Activated naive CD8-positive, alpha-beta T cell treated with anti-CD3 and anti-CD28 coated beads, Interleukin-2, amount 50 U/mL, for 16 hours (primary cell): ENCODE results near the gene MRPL17.

Experiments used
- DNase-seq: peaks from one replicate; pipeline ENCODE4 v3.0.0-alpha.2; 2020; ENCODE audit warnings: low read depth, low spot score

The MRPL17 gene

DNA sequence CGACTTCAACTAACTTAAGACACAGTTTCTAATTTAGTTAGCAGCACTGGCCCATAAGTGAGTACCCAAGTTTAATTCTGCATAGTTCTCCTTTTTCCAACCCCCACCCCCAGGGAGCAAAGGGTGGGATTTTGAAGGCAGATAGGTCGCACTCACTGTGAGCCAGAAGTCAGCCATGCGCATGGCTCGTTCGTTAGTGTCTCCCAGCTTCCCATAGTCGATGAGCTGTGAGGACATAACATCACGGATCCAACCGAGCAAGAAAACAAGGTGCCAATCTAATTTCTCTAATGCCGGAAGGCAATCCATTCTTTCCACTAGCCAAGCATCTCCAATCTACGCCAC, 577 bp downstream of the MRPL17 start:
- DNase-seq: no peak

DNA sequence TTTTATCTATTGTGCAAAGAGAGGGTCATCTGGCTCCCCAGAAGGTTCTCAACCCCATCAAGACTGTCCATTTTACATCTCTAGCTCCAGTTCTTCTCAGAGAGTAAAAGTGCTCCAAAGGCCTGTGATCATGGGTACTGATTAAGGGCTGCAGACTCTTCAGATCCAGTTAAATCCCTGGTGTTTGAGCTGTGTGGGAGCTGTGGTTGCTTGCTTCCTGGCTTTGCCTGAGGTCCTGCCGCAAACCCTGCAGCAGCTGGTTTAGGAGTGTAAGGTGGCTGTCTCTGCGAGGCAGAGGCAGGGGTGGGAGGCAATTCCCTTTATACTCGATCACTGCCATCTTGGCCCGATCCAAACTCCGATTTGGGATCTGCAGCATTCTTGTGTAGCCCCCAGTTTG, 1.2 kb downstream of the MRPL17 start:
- DNase-seq: no peak

DNA sequence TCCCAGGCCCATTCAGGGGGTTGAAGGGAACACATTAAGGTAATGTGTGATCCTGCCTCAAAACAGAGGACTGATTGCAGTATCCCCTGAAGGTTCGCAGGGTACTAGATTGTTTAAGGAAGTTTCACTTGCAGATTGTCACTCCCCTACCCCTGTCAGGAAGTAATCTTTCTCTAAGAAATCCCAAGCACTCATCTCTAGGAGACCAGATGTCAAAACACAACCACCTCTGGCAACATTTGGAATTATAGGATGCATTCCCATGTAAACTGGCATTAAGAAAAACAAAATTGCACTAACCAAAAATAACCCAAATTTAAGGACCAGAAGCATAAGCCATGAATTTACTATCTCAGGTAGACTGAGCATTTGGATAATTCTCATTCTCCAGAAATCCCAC, 1.6 kb downstream of the MRPL17 start:
- no peak for DNase-seq

DNA sequence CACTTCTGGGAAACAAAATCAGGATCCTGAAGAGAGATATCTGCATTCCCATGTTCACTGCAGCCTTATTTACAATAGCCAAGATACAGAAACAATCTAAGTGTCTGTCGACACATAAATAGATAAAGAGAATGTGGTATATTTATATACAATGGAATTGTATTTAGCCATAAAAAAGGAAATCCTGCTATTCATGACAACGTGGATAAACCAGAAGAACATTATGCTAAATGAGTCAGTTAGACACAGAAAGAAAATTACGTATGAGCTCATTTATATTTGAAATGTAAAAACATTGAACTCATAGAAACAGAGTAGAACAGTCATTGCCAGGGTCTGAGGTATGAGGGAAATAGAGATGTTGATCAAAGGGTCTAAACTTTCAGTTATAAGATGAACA, 6.1 kb downstream of the MRPL17 start:
- DNase-seq: no peak

DNA sequence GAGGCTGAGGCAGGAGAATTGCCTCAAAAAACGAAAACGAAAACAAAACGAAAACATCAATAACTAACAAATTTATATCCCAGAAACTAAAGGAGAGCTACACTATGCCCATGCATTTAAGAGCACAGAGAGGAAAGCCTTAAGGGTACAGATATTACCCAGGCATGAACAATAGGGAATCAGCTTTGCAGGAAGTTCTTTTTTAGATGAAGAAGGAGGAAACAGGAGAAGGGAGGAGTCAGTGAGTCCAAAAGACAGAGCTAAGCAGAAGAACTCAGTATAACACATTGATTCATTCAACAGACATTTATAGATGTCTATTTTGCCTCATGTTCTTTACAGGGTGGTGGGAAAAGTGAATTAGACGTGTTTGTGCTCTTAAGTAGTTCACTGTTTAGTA, 8.3 kb downstream of the MRPL17 start:
- no peak for DNase-seq

DNA sequence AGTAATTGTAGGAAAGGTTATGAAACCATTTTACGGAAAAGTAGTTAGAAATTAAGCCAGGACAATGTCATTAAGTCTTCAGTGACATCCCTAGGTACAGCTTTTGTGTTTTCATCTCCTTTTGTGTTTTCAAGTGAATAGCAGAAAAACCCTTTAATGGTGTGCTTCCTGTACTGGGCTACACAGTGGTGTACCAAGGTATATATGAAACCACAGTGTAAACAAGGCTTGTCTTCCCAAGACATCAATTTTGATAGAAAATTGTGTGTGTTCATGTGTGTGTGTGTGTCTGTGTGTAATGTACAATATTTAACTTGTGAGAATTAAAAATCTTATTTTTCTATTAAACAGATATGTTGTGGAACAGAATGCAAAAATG, 8.9 kb downstream of the MRPL17 start:
- no peak for DNase-seq

DNA sequence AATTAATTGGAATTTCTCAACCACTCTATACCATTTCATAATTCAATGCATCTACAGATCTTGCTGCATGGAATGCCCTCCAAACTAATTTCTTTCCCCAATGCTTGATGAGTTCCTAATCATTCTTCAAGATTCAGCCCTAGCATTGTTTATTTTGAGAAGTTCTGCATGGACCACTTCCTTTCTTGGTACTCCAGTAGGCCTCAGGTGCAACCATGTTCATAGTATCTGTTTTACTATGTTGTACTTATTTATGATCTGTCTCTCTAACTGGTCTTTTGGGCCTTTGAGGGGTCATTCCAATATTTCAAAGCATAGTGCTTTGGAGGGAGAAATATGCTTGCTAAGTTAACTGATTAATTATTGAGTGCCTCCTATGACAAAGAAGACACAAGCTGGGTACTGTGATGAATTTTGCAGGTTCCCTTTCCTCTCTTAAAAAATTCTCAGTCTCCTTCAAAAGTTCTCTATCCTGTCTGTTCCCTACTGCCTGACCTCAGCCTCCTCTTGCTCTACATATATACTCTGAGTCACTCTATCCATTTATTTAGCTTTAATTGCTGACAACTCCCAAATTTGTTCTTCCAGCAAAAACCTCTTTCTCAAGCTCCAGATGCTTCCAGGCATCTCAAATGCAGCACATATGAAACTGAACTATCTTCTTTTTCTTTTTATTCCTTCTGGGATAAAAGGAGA, 9.5 kb downstream of the MRPL17 start:
- DNase-seq: no peak

DNA sequence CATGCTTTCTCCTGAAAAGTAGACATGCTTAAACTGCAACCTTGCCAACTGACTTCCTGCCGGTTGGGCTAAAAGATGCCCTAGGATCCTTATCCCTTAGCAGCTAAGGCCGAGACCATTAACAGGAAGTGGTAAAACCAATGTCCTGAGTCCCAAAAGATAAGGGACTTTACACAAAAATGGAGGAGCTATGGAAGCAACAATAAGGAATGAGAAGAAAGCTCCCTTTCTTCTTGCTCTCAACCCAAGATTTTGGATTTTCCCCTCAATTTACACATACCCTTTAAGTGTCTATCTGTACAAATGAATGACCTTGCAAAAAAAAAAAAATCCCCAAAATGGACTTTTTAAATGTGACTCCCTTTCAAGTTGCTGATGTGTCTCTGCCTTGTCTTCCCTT, 11.1 kb downstream of the MRPL17 start:
- no peak for DNase-seq

DNA sequence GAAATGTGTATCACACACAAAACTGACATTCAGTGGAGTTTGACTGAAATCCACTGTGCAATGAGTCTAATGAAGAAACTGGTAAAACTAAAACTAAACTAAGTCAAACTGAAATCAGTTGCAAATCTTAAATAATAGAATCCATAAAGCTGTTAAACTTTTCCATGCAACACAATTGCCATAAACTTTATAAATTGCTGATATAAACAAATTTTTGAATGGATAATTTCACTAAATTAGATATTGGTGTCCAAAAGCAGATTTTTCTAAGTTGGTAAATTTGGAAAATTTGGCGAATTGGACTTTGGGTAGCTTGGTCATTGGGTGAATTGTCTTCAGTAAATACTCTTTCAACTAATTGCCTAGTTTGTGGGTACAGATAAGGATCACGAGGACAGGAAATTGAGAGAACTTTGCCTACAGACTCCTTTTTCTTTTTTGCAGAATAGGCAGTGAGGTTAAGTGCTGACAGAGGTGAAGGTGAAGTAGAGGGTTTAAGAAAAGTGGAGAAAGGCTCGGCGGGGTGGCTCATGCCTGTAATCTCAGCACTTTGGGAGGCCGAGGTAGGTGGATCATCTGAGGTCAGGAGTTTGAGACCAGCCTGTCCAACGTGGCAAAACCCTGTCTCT, 12.8 kb downstream of the MRPL17 start:
- no peak for DNase-seq

DNA sequence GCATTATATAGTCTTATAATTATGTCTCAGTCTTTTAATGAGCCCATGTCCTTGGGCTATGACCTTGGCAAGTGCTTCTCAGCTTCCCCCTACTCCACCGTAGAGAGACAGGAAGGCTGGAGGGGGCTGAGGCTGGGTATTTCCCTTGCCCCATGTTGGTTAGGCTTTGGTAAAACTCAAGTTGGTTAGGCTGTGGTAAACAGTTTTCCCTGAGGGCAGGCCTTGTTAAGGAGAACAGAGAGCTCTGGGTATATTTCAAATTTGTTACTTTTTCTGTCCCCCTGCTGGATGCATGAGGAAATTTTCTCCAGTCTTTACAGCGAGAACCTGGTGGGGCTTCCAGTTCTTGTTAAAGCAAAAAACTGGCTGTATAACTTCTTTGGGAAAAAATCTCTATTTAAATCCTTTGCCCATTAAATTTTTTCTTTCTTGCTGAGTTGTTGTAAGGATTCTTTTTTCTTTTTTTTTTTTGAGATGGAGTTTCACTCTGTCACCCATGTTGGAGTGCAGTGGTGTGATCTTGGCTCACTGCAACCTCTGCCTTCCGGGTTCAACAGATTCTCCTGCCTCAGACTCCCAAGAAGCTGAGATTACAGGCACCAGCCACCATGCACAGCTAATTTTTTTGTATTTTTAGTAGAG, 15.3 kb downstream of the MRPL17 start:
- DNase-seq: no peak

DNA sequence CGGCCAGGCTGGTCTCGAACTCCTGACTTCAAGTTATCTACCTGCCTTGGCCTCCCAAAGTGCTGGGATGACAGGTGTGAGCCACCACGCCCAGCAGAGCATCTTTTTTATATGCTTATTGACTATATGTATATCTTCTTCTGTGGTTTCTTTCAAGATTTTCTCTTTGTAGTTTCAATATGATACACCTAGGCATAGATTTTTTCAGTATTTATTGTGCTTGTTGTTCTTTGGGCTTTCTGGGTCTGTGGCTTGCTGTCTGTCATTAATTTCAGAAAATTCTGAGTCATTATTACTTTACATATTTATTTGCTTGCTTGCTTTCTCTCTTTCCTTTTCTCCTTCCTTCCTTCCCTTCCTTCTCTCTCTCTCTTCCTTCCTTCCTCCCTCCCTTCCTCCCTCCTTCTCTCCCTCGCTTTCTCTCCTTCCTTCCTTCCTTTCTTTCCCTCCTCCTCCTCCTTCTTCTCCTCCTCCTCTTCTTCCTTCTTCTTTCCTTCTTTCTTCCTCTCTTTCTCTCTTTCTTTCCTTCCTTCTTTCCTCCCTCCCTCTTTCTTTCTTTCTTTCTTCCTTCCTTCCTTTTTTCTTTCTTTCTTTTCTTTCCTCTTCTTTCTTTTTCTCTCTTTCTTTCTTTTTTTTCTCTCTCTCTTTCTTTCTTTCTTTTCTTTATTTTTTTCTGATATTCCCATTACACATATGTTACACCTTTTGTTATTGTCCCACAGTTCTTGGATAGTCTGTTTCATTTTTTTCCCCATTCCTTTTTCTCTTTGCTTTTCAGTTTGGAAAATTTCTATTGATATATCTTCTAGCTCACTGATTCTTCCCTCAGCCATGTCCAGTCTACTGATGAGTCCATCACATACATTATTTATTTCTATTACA, 16.6 kb downstream of the MRPL17 start:
- no peak for DNase-seq

DNA sequence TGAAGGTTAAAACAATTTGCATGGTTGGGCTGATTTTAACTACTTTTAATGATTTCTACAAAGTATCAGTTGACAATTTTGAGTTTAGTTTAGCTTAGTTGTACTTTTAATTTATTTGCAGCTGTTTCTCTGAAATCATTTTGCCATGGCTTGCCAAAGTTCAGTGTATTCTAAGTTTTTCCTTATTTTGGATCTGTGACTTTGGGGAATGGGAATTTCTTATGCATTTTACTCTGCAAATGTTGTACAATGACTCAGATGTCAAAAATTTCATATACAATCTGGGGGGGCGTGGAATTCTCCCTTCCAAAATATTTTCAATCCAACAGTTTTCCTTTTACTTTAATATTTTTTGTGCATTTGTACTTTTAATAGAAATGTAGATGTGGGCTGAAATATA, 18.6 kb downstream of the MRPL17 start:
- DNase-seq: no peak

DNA sequence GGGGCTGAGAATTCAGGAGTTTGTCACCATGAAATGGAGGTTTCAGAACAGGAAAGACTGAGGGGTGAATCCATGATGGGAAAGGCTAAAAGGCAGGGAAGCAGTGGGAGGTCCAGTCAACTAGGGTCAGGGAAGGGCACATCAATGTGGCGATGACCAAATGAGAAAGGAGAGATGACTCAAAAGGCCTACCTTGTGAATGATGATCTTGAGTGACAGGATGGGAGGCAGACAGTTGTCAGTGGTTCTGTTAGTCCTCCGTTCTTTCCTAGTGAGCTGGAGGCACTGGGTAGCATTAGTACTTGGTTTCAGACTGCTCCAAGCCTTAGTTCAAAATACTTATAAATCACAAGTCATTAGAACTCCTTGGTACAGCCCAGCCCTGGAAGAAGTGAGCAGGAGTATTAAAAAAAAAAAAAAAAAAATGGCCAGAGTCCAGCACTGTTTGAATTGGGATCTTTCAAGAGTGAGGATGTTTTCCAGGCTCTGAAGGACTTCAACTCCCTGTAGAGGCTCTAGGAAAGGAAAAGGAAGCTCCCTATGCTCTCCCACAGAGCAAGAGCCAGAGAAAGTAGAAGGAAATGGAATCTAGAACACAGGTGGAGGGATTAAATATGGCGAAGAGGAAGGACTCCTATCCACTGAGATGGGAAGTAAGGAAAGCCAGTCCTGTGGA, 19.2 kb downstream of the MRPL17 start:
- no peak for DNase-seq

DNA sequence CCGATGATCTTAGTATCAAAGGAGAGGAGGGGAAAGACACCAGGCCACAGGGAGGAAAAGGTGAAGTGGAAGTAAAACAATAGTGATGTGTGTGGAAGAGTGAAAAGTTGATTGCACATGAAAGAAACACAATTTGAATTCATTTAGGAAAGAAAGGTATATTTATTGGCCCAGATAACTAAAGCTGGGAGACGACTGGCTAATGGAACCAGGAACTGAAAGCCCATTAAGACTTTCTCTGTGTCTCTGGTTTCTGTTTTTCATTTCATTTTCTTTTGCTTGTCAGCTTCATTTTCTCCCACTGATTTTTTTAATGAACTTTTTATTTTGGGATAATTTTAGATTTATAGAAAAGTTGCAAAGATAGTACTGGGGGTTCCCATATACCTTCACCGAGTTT, 22.4 kb downstream of the MRPL17 start:
- no peak for DNase-seq

DNA sequence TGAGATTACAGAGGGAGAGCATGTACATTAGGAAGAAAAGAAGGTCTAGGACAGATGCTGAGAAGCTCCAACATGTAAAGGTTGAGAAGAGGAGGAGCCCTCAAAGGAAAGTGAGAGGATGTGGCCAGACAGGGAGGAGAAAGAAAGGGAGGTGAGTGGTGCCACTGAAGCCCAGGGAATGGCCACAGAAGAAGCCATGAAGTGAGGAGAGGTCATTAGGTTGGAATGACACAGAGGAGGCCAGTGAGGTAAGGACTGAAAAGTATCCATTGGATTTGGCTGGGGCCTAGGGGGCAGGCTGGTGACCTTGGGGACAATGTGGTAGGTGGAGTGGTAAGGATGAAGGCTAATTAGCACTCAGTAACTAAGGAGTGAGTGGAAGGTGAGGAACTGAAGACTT, 24.5 kb downstream of the MRPL17 start:
- no peak for DNase-seq

DNA sequence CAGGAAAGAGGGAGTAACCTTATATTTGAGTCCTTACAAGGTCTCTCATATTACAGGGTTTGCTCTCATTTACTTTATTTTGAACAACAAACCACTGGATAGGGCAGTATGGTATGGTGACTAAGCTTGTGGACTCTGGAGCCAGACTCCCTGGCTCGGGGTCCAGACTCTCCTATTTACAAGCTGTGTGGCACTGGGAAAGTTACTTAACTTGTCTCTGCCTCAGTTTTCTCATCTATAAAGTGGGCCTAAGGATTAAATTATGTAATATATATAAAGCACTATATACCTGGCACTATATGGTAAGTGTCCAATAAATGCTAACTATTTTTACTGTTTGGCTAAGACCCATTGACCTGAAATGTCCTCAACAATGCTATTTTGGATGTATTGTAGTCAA, 25.8 kb downstream of the MRPL17 start:
- DNase-seq: no peak

DNA sequence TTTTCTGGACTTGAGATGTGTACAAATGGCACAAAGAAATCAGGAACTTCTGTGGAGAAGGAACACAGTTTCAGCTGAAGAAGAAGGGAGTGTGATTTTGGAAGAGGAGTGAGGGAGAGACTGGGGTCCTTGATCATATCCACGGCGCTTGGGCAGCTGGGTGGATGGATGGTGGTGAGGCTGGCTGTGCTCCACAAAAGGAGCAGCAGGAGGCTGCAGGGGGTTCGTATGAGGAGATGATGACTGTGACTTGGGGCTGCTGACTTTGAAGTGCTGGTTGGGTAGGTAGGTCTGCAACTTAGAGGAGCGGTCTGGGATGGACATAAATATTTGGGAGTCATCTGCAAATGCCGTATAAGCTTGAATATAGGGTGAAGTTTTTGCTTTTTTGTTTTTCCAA, 26.2 kb downstream of the MRPL17 start:
- no peak for DNase-seq

DNA sequence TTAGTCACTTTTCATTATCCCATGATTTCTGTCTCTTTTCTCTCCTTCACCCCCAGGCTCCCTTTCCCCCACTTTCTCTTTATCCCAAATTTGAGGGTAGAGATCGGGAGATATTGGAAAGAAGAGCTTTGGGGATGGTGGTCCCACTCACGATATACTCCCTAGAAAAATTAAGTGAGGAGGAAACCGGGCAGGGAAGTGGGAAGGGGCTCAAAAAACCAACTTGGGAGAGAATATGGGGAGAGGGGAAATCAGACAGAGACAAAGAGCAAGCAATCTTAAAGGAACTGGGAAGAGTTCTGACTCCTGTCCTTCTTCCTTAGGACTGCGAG, 26.6 kb downstream of the MRPL17 start:
- no peak for DNase-seq

DNA sequence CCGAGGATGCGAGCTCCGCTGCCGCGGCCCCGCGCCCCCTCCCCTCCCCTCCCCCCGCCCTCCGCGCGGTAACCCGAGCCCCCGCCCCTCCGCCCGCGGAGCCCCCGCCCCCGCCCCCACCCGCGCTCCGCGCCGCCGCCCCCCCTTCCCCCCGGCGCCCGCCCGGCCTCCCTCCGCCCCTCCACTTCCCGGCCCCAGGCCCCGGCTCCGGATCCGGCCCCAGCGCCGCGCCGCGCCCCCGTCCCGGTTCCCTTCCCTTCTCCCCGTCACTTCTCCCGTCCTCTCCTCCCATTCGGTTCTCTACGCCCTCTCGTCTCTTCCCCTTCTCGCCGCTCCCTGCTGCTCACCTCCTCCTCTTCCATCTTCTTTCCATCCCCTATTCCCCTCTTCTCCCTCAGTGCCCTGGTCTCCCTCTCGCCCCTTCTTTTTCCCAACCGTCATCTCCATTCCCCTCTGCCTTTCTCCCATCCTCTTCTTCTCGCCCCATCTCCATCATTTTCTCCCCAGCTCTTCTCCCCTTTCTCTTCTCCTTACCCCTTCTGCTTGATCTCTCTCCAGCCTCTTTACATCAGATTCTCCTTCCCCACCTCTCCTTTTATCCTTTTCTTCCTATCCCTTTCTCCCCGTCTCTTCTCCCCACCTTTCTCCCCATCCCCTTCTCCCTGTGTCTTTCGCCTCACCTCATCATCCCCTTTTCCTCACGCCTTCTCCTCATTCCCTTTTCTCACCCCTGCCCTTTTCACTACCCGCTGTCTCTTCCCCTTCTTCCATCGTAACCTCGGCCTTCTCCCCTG, 27.2 kb downstream of the MRPL17 start, which contains the start of gene DCHS1:
TSS of gene DCHS1 (minus strand) at position 20 of the 794 bp plus-strand sequence. CDS start 14,196 bp downstream, outside the sequence.
- no peak for DNase-seq

DNA sequence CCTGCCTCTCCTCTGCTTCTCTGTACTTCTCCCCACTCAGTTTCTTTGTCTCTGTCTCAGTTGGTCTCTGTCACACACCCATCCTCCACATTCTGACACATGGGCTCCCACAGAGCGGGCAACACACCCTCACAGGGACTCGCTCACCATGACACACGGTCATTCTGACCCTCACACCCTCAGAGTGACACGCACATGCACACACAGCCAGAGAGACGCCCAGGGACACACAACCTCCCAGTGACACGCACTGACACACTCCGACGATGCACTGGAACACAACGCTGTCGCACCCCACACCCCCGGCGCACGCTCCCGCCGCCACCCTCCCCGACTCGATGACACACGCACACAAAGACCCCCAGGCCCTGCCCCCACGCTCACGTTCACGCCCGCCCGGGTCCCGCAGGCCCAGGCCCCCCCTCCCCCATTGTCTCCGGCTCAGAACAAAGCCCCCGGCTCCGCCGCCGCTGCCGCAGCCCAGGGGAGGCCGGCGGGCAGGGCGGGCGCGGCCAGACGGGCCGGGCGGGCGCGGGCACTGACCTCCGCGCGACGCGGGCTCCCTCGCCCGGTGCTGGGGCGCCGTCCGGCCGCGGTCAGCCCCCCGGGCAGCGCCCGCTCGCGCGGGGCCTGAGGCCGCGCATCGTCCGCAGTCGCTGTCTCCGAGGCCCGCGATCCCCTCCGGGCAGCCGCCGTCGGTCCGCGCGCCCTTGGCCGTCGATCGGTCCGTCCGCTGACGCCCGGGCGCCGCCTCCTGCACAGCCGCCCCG, 27.9 kb downstream of the MRPL17 start:
- DNase-seq: no peak
